HG03066 (cell line): ENCODE measurements around the gene OPCML.

Source experiments
- ATAC-seq: cut with Tn5 transposase; IDR thresholded peaks from one replicate; pipeline ENCODE4 v1.9.1; 2021; ENCODE audit warnings: low read depth; ENCODE audit not compliant: unreplicated experiment

OPCML gene

GRCh38 chr11:132559331-132560036, 972.8 kb downstream of the OPCML start:
- no peak for ATAC-seq

DNA sequence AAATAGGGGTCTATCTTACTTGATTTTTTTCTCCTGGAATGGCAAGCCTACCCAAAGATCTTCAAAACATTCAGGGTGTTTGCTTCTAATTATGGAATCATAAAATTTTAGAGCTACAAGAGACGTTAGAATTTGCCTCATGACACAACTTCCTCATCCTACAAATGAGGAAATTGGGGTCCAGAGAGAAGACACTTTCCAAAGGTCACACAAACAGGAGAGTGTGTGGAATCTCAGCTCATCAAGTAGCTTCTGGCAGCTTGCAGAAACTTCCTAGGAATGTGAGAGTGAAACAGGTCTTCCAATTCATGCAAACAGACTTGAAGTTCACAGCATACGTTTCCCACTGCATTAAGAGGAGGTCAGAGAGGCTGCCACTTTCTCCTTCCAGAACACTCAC, 976.0 kb downstream of the OPCML start:
- no peak for ATAC-seq

DNA sequence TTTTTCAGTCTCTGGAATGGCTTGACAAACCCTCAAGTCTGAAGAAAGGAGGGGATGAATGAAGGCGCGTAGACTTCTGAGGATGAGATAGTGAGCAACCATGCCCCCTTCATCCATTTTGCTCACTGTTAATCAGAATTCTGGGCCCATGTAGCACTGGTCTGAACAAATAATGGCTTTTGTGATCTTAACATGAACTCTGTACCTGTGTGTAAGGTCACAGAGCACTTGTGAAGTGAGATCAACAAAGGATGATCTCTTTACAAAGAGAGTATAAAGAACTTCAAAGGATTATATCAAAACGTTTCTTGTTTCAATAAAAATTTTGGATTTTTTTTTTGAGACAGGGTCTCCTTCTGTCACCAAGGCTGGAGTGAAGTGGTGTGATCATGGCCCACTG, 976.7 kb downstream of the OPCML start:
- ATAC-seq, result no peak

DNA sequence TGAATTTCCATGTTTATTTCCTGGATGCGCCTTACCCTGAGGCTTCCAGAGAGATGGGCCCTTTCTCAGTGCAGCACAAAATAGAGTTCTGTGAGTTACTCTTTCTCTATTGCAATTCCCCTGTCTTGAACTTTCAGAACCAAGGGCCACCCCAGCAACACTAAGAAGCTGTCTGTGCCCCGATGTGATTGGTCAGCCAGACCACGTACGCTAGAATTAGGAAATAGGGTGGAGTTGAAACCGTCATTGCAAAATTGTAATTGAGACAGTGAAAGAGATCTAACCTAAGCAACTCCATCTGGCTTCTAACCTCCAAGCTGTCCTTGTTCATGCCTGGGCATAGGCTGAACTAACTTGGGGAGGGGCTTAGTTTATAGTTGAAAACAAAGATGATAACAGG, 981.3 kb downstream of the OPCML start:
- ATAC-seq, result no peak

- no peak for ATAC-seq
Observed at GRCh38 chr11:132549561-132549960, 982.7 kb downstream of the OPCML start.

DNA sequence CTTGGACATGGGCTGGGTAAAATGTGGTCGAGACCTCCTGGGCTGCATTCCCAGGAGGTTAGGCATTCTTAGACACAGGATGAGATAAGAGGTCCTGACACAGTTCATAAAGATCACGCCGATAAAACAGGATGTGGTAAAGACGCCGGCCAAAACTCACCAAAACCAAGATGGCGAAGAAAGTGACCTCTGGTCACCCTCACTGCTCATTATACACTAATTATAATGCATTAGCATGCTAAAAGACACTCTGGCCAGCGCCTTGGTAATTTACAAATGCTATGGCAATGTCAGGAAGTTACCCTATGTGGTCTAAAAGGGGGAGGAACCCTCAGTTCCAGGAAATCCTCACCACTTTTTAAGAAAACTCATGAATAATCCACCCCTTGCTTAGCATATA, 983.3 kb downstream of the OPCML start:
- ATAC-seq, result no peak

DNA sequence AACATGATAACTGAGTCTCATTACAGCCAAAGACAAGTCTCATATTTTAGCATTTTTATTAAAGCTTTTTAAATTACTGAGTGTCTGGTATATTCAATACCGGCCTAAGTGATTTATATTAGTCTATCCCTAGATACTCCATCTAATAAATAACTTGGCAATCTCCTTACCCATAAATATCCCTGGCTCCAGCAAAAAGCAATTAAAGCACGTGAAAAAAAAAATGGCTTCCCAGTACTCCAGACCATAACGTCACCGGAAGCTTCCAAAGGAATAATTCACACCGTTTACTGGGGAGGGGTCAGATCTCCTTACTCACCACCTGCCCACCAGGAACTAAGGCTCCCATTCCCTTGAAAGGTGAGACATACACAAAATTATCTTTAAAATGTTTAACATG, 988.3 kb downstream of the OPCML start:
- no peak for ATAC-seq

- no peak for ATAC-seq
Observed at GRCh38 chr11:132541794-132542193, 990.5 kb downstream of the OPCML start.

GRCh38 chr11:132540581-132540980, 991.7 kb downstream of the OPCML start:
- ATAC-seq, result no peak

DNA sequence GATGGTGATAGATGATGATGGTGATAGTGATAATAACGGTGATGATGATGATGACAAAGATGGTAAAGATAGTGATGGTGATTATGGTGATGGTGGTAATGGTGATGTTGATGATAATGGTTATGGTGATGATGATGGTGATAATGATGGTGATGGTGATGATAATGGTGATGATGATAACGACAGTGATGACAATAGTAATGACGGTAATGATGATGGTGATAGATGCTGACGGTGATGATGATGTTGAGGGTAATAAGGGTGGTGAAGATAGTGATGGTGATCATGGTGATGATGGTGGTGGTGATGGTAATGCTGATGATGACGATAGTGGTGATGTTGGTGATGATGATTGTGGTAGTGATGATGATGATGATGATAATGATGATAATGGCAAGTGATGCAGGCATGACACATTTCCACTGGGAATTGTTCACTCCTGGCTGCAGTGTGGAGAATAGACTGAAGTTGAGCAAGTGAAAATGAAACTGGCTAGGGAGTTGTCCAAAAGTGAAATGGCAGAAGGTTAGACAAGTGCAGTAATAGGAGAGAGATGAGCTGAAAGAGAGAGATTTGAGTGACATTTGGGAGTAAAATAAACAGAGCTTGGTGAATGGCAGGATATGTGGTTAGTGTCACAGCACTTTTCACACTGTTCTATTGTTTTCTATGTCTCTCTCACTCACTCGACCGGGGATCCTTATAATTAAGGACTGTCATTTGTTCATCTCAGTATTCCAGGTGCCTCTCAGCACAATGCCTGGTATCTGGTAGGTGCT, 992.5 kb downstream of the OPCML start:
- ATAC-seq, result no peak

- no peak for ATAC-seq
Observed at GRCh38 chr11:132538642-132539041, 993.7 kb downstream of the OPCML start.

DNA sequence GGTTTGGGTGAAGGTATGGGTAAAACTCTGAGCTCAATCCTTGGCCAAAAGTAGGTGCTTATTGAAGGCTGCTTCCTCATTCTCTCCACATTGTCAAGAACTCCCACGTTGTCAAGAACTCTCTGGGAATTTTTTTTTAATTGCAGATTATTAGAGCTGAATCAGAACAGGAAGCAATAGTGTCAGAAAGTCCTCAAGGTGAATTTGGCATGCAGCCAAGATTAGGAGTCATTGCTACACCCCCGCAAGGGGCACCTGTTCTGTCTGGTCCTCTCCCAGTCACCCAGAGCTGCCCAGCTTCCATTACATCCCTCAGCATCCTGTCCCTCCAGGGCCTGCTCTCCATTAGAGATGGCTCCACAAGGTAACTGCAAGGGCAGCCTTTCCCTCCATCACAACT, 996.5 kb downstream of the OPCML start:
- no peak for ATAC-seq

- no peak for ATAC-seq
Observed at GRCh38 chr11:132531921-132532320, 1000.4 kb downstream of the OPCML start.

DNA sequence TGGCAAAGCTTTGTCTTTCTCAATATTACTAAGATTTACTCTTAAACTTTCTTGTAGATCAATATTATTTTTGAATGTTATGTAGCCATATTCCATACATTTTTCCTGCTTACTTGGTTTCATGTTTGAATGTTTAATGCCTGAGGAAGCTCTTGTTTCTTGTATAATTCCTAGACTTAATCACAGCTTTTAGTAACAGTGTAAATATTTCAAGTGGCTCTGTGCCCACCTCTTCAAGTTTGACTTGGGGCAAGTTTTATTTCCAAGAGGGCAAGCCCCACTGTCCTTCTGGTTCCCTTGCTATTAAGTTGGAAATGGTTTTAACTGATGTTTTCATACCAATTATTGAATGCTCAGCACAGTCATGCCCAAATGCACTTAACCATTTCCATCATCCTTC, 1004.1 kb downstream of the OPCML start:
- ATAC-seq, result no peak

DNA sequence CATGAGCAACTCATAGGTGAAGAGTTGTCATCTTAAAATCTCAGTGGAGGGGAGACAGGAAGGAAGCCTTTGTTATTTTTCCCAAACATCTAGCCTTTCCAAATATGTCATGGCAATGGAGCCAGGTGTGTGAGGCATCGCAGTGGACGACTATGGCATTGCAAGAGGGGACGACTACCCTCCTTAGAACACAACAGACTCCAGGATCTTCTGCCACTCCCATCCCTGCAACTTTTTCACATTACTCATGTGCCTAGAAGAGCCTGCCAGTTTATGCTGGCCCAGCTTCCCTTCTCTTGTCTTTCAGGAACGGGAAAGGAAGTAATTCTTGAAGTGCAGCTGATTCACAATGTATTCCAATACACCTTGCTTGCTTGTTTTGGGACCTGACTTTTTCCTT, 1008.4 kb downstream of the OPCML start:
- ATAC-seq, result no peak

GRCh38 chr11:132520199-132520598, 1012.1 kb downstream of the OPCML start:
- ATAC-seq, result no peak

DNA sequence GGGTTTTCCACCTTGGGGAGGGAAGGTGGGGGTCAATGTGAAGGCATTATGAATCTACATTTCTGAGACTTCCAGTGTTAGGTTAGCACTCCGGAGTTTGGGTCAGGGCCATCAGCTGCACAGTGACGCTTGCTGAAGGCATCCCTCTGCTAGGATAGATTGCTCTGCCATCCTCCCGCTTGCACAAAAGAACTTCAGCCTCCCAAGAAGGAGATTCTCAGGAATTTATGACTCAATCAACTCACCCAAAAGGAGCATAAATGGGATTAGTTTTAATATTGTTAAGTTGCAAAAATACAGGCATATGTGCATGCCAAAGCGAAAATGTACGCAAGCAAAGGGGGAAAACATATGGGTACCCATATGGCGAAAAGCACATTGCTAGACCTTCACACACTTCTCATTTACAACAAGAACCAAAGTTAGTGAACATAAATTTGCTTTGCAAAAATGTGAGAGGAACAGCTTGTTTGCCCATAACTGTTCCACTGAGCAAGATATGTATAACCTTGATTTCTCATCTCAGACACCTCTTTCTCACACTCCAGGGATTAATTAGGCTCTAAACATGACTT, 1013.0 kb downstream of the OPCML start:
- ATAC-seq, result no peak

DNA sequence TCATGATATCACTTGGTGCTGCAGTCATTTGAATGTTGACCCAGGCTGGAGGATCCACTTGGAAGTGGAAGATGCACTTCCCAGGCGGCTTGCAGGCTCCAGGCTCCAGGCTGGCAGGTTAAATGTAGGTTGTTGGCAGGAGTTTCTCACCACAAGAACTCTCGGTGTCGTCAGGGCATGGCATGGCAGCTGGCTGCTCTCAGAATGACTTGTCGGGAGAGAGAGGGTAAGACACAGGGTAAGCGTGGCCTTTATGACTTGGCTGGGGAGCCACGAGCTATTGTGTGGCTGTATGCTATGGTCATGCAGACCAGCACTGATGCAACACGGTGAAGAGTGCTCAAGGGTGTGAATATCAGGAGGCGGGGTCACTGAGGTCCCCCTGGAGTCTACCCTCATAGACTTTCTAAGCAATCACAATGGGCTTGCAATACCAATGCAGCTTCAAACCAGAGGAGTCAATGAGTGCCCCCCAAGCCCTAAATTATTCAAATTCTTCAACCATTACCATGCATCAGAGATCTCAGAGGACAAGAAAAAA, 1027.7 kb downstream of the OPCML start:
- no peak for ATAC-seq

- no peak for ATAC-seq
Observed at GRCh38 chr11:132501356-132501755, 1030.9 kb downstream of the OPCML start.

- ATAC-seq, result no peak
Observed at GRCh38 chr11:132499661-132500060, 1032.6 kb downstream of the OPCML start.

DNA sequence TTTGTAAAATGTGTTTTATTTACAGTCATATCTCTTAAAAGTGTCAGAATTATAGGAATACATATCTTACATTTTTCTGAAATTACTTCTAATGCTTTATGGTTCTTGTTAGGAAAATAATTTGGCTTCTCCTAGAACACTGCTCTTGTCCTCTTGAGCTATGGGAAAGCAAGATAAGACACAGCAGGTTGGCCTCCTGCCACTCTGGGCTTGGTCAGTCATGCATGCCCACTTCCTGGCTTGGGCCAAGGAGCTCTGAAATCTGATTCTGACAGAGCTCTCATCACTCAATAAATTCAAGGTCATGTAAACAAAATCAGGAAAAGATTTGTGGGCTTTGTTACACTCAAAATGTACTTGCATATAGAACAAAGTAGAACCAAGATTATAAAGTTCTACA, 1036.0 kb downstream of the OPCML start:
- no peak for ATAC-seq

- ATAC-seq, result no peak
Observed at GRCh38 chr11:132493801-132494200, 1038.5 kb downstream of the OPCML start.
